SU-DHL-6 (cell line): Measurements from ENCODE around the gene CD33.

Experiments used
- CTCF ChIP-seq: fragments of 200-600 bp; sonication (generic); IDR thresholded peaks from one replicate; pipeline ENCODE4 v1.5.1; 2017; ENCODE audit warnings: antibody characterized with exemption, mild to moderate bottlenecking, low read length, moderate library complexity; ENCODE audit not compliant: insufficient read depth, poor library complexity, severe bottlenecking
- EZH2phosphoT487 ChIP-seq: fragments of 200-600 bp; sonication (generic), shearing (Covaris generic); conservative IDR thresholded peaks from 2 replicates; pipeline ENCODE4 v1.6.1; 2018; ENCODE audit warnings: mild to moderate bottlenecking, antibody characterized with exemption, low read length, moderate library complexity, mixed read lengths

- TF ChIP-seq EZH2phosphoT487 (no peak), CTCF (no peak)
Measured at GRCh38 chr19:51186323-51186722, 38.6 kb upstream of the CD33 start.
